ENCODE measurements around the gene CNTNAP2.

Gene CNTNAP2

DNA sequence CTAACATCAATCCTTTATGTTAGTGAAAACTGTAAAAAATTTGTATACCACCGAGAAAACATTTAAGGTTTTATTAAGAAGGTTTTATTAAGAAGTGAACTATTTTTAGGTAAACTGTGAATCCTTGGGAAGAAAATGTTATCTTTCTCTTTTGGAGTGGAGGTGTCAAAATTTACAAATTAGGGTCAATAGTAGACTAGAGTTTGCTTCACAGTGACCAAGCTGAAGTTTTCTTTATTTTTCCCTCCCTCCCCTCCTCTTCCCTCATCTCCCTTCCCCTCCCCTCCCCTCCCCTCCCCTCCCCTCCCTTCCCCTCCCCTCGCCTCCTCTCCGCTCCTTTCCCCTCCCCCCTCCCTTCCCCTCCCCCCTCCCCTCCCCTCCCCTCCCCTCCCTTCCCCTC is 168.8 kb downstream of the CNTNAP2 start:
- DNase-seq (ENCODE audit: low read depth in 2 of 3, low spot score in 2 of 3): no peak

- no peak for DNase-seq (ENCODE audit: low read depth in 2 of 3, low spot score in 2 of 3)
Measured at GRCh38 chr7:146290746-146291145, 174.1 kb downstream of the CNTNAP2 start.

DNA sequence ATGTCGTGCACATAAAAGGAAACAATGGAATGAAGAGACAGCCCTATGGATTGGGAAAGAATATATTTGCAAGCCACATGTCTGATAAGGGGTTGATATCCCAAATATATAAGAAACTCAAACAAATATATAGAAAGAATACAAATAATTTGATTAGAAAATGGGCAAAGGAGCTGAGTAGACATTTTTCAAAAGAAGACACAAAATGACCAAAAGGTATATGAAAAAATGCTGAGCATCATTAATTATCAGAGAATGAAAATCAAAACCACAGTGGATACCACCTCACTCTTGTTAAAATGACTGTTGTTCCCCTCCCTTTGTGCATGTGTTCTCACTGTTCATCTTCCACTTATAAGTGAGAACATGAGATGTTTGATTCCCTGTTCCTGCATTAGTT is 175.3 kb downstream of the CNTNAP2 start:
- DNase-seq (ENCODE audit: low read depth in 2 of 3, low spot score in 2 of 3): no peak

DNA sequence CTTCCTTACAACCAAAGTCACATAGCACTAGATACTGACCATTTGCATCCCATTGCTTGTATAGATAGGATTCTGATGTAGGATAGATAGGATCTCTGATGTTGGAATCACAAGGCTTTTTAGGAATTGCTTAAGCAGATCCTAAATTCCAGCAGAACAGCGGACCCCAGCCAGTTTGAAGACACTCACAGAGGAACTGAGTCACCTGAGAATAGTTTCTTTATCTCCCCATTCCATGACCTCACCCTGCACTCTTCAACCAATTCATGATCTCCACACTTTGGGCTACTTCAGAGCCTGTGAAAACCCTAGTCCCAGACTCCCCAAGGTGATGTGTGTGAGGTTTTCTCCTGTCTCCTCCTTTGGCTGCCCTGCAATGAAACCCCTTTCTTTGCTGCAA is 179.4 kb downstream of the CNTNAP2 start:
- no peak for DNase-seq (ENCODE audit: low read depth in 2 of 3, low spot score in 2 of 3)

- DNase-seq (ENCODE audit: low read depth in 2 of 3, low spot score in 2 of 3): no peak
Measured at GRCh38 chr7:146314962-146315361, 198.4 kb downstream of the CNTNAP2 start.

- DNase-seq (ENCODE audit: low read depth in 2 of 3, low spot score in 2 of 3): no peak
Measured at GRCh38 chr7:146319629-146320028, 203.0 kb downstream of the CNTNAP2 start.

GRCh38 chr7:146321301-146321700 is 204.7 kb downstream of the CNTNAP2 start:
- no peak for DNase-seq (ENCODE audit: low read depth in 2 of 3, low spot score in 2 of 3)

DNA sequence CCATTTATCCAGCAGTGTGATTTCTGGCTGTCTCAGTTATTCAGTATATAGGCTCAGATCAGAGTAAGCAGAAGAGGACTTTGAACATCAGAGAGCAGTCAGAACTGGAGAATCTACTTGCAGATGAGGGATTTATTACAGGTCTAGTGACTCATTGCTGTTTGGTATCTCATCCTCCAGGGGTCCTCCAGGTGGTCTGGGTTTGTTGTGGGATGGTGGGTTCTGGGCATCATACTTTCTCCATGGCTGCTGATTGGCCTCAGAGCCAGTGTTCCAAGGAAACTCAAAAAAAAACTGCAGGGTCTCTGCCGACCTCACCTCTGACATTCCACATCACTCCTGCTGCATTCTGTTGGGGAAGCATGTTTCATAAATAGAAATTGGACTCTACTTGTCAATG is 214.8 kb downstream of the CNTNAP2 start:
- DNase-seq (ENCODE audit: low read depth in 2 of 3, low spot score in 2 of 3): no peak

DNA sequence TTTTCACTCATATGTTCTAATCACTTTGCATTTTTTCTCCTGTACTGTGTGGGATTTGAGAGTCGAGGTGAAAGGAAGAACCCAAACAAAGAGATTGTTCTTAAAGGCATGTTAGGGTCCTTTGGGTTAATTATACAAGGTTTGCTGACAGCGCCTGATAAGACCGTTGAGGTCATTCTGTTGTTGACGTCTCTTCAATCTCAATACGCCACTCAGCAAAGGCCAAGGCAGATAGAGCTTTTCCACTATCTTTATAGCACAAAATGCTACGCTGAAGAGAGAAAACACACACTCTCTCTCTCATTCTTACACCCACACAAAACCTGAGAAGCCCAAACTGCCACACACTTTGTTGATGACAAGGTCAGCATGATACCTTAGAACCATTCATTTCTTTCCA is 228.7 kb downstream of the CNTNAP2 start:
- no peak for DNase-seq (ENCODE audit: low read depth in 2 of 3, low spot score in 2 of 3)

DNA sequence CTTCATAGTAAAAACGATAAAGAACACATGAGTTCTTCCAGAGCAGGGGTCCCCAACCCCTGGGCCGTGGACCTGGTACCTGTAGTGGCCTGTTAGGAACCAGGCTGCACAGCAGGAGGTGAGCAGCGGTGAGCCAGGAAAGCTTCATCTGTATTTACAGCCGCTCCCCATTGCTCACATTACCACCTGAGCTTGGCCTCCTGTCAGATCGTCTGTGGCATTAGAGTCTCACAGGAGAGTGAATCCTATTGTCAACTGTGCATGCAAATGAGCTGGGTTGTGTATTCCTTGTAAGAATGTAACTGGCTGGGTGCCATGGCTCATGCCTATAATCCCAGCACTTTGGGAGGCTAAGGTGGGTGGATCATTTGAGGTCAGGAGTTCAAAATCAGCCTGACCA is 229.5 kb downstream of the CNTNAP2 start:
- no peak for DNase-seq (ENCODE audit: low read depth in 2 of 3, low spot score in 2 of 3)

DNA sequence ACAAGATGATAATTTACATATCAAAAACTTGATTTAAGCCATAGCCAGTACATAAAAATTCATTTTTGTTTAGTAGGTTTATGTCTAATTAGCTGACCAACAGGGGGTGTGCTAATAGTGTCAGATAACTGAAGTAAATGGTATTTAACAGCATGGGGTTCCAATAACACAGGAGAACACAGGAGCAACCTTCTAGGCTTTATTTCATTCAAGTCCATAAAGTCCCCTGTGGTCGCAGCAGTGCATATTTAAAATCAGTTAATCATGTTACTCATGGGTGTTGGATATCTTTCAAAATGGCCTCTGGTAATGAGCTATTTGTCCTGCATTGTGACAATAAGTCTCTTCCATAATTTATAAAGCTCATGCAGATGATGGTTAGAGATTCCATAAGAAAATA is 238.6 kb downstream of the CNTNAP2 start:
- DNase-seq (ENCODE audit: low read depth in 2 of 3, low spot score in 2 of 3): no peak

- DNase-seq (ENCODE audit: low read depth in 2 of 3, low spot score in 2 of 3): no peak
Measured at GRCh38 chr7:146359176-146359575, 242.6 kb downstream of the CNTNAP2 start.

- DNase-seq (ENCODE audit: low read depth in 2 of 3, low spot score in 2 of 3): no peak
Measured at GRCh38 chr7:146366938-146367337, 250.3 kb downstream of the CNTNAP2 start.

DNA sequence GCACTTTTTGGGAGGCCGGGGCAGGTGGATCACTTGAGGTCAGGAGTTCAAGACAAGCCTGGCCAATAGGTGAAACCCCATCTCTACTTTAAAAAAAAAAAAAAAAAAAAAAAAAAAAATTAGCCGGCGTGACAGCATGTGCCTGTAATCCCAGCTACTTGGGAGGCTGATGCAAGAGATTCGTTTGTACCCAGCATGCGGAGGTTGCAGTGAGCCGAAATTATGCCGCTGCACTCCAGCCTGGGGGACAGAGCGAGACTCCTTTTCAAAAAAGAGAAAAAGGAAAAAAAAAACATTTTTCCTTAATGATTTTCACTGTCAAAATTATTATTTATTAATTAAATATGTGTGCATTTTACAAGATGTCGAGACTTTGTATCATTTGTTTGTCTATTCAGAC is 253.6 kb downstream of the CNTNAP2 start:
- DNase-seq (ENCODE audit: low read depth in 2 of 3, low spot score in 2 of 3): no peak

GRCh38 chr7:146375170-146375569 is 258.6 kb downstream of the CNTNAP2 start:
- DNase-seq (ENCODE audit: low read depth in 2 of 3, low spot score in 2 of 3): no peak

DNA sequence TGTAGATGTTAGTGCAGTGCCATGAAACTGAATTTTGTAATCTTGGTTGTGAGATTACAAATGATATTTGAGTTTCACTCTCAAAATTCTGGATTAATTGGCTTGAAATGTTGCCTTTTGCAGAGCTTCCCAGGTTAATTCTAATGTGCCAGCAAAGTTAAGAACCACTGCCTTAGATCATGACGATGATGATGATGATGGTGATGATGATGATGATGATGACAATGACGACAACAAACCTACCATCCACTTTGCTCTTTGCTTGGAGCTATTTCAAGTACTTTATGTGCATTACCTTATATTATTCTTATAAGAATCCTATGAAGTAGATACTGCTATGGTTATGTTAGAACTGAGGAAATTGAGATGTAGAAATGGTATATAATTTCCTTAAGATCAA is 261.6 kb downstream of the CNTNAP2 start:
- no peak for DNase-seq (ENCODE audit: low read depth in 2 of 3, low spot score in 2 of 3)

- no peak for DNase-seq (ENCODE audit: low read depth in 2 of 3, low spot score in 2 of 3)
Measured at GRCh38 chr7:146387140-146387539, 270.5 kb downstream of the CNTNAP2 start.

- DNase-seq (ENCODE audit: low read depth in 2 of 3, low spot score in 2 of 3): no peak
Measured at GRCh38 chr7:146388928-146389327, 272.3 kb downstream of the CNTNAP2 start.

- DNase-seq (ENCODE audit: low read depth in 2 of 3, low spot score in 2 of 3): no peak
Measured at GRCh38 chr7:146393346-146393745, 276.7 kb downstream of the CNTNAP2 start.

- no peak for DNase-seq (ENCODE audit: low read depth in 2 of 3, low spot score in 2 of 3)
Measured at GRCh38 chr7:146397141-146397540, 280.5 kb downstream of the CNTNAP2 start.

DNA sequence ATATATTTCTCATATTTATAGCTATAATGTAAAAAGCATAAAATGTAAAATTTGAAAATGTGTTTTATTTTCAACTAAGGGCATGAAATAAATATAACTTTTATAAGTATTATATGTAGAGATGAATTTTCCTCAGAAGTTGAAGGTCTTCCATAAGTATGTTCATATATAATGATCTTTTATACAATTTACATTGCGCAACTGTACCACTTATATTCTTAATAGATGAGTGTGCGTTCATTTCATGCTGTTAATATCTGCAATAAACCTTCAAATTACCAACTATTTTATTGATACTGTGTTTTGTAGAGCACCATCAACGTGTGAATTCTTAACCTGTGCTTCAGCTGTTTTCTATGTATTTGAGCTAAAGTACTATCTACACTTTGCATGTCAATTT is 285.3 kb downstream of the CNTNAP2 start:
- DNase-seq (ENCODE audit: low read depth in 2 of 3, low spot score in 2 of 3): no peak

DNA sequence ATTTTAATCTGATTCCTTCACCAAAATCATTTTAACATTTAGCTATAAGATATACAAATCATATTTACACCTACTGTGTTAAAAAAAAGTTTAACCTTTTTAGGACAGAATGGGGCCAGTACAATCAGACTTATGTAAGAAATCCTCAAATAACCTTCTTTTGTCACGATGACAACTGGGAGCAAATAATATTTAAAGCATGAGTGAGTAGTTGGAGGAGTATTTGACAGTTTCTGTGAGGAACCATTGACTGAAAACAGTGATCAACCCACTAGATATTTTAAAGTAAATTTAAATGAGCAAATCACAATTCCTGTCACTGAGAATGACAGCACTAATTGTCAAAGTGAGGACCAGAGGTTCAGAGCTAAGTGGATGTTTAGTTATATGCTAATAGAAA is 289.1 kb downstream of the CNTNAP2 start:
- DNase-seq (ENCODE audit: low read depth in 2 of 3, low spot score in 2 of 3): no peak

- no peak for DNase-seq (ENCODE audit: low read depth in 2 of 3, low spot score in 2 of 3)
Measured at GRCh38 chr7:146411975-146412374, 295.4 kb downstream of the CNTNAP2 start.

GRCh38 chr7:146412781-146413180 is 296.2 kb downstream of the CNTNAP2 start:
- no peak for DNase-seq (ENCODE audit: low read depth in 2 of 3, low spot score in 2 of 3)
